Mesenchymal stem cell (in vitro differentiated cells and primary cell): ENCODE measurements around the gene GPR27.

Experiments
- DNase-seq: peaks from one replicate; pipeline ENCODE4 v3.0.0-alpha.2; 2013
- H2AFZ ChIP-seq: one replicate; pipeline ENCODE4 v1.6.1; 2013; ENCODE audit warnings: low read depth, mild to moderate bottlenecking, control low read depth, inconsistent platforms, low read length, moderate library complexity
- H2AK5ac ChIP-seq: 2 replicates; pipeline ENCODE4 v1.6.1; 2013; ENCODE audit warnings: low read length, moderate library complexity, mild to moderate bottlenecking, inconsistent platforms; ENCODE audit not compliant: severe bottlenecking
- H2BK120ac ChIP-seq: one replicate; pipeline ENCODE4 v1.6.1; 2013; ENCODE audit warnings: low read depth, mild to moderate bottlenecking, inconsistent platforms, low read length, moderate library complexity
- H2BK12ac ChIP-seq, 2 experiments: one replicate each; pipeline ENCODE4 v1.6.1; 2013; ENCODE audit warnings: inconsistent platforms in 2 of 2, low read length in 2 of 2, mild to moderate bottlenecking in 2 of 2, moderate library complexity in 2 of 2, control low read depth in 1 of 2
- H2BK15ac ChIP-seq: one replicate; pipeline ENCODE4 v1.6.1; 2013; ENCODE audit warnings: mild to moderate bottlenecking, low read depth, inconsistent platforms; ENCODE audit not compliant: poor library complexity, severe bottlenecking
- H2BK5ac ChIP-seq: 2 replicates; pipeline ENCODE4 v1.6.1; 2013; ENCODE audit warnings: low read depth, mild to moderate bottlenecking, low read length, control low read depth, inconsistent platforms; ENCODE audit not compliant: poor library complexity, severe bottlenecking
- H3K14ac ChIP-seq, 2 experiments: one replicate each; pipeline ENCODE4 v1.6.1; 2013; ENCODE audit warnings: inconsistent platforms in 2 of 2, low read length in 2 of 2, control low read depth in 1 of 2, mild to moderate bottlenecking in 1 of 2, moderate library complexity in 1 of 2
- H3K18ac ChIP-seq, 2 experiments: one replicate each; pipeline ENCODE4 v1.6.1; 2013; ENCODE audit warnings: inconsistent platforms in 2 of 2, low read length in 2 of 2, control low read depth in 1 of 2, low read depth in 1 of 2, mild to moderate bottlenecking in 1 of 2
- H3K23ac ChIP-seq, 2 experiments: one replicate each; pipeline ENCODE4 v1.6.1; 2013; ENCODE audit warnings: inconsistent platforms in 2 of 2, low read length in 2 of 2, mild to moderate bottlenecking in 2 of 2, moderate library complexity in 2 of 2, control low read depth in 1 of 2
- H3K27ac ChIP-seq: 2 replicates; pipeline ENCODE4 v1.5.1; 2013; ENCODE audit warnings: mild to moderate bottlenecking, moderate library complexity, low read length, control low read depth, inconsistent platforms; ENCODE audit not compliant: poor library complexity, severe bottlenecking
- H3K27me3 ChIP-seq, 2 experiments: 2 replicates each; pipeline versions ENCODE4 v1.6.1 to v1.7.0; 2013; ENCODE audit warnings: low read length in 2 of 2, mild to moderate bottlenecking in 2 of 2, moderate library complexity in 2 of 2, control low read depth in 1 of 2, inconsistent platforms in 1 of 2; ENCODE audit not compliant: control insufficient read depth in 1 of 2, insufficient read depth in 1 of 2
- H3K36me3 ChIP-seq, 2 experiments: 2 replicates each; pipeline versions ENCODE4 v1.6.1 to v1.7.0; 2013; ENCODE audit warnings: low read length in 2 of 2, control low read depth in 1 of 2, inconsistent platforms in 1 of 2, low read depth in 1 of 2, mild to moderate bottlenecking in 1 of 2; ENCODE audit not compliant: insufficient read depth in 2 of 2, control insufficient read depth in 1 of 2
- H3K4ac ChIP-seq, 2 experiments: one replicate each; pipeline ENCODE4 v1.6.1; 2013; ENCODE audit warnings: inconsistent platforms in 2 of 2, low read length in 2 of 2, mild to moderate bottlenecking in 2 of 2, moderate library complexity in 2 of 2, control low read depth in 1 of 2, low read depth in 1 of 2
- H3K4me1 ChIP-seq: 2 replicates; pipeline ENCODE4 v1.6.1; 2013; ENCODE audit warnings: low read depth, low read length, control low read depth; ENCODE audit not compliant: control insufficient read depth, insufficient read depth
- H3K4me2 ChIP-seq: 2 replicates; pipeline ENCODE4 v1.6.1; 2013; ENCODE audit warnings: low read length, mild to moderate bottlenecking, inconsistent platforms; ENCODE audit not compliant: poor library complexity, severe bottlenecking
- H3K4me3 ChIP-seq, 2 experiments: 2 replicates each; pipeline versions ENCODE4 v1.5.1 to v1.7.0; 2013; ENCODE audit warnings: low read length in 2 of 2, mild to moderate bottlenecking in 2 of 2, control low read depth in 1 of 2, low read depth in 1 of 2; ENCODE audit not compliant: insufficient read depth in 1 of 2
- H3K79me1 ChIP-seq: replicated peaks from 2 replicates; pipeline ENCODE4 v1.6.1; 2013; ENCODE audit warnings: mild to moderate bottlenecking, control low read depth, low read length, inconsistent platforms; ENCODE audit not compliant: poor library complexity, severe bottlenecking
- H3K9ac ChIP-seq: 2 replicates; pipeline ENCODE4 v1.7.0; 2013; ENCODE audit warnings: mild to moderate bottlenecking, low read length, moderate library complexity
- H3K9me3 ChIP-seq: 2 replicates; pipeline ENCODE4 v1.7.0; 2013; ENCODE audit warnings: mild to moderate bottlenecking, low read length; ENCODE audit not compliant: control insufficient read depth
- H4K8ac ChIP-seq: one replicate; pipeline ENCODE4 v1.6.1; 2013; ENCODE audit warnings: inconsistent platforms, mild to moderate bottlenecking, low read length, moderate library complexity
- H4K91ac ChIP-seq: one replicate; pipeline ENCODE4 v1.6.1; 2013; ENCODE audit warnings: mild to moderate bottlenecking, low read length, inconsistent platforms
- WGBS: methylation state at CpG from one replicate; pipeline ENCODE4 v1.1.7; 2013; ENCODE audit warnings: mixed read lengths; 5-methylcytosine and 5-hydroxymethylcytosine counted together

GPR27 gene

GRCh38 chr3:71722693-71723092, 31.0 kb upstream of the GPR27 start:
- peaks cover 10% of the 10 kb centered on the region for H3K4me1 ChIP-seq
- no peak overlapping the region for H3K4ac ChIP-seq
- no peak overlapping the region for H2BK5ac ChIP-seq
- H4K91ac ChIP-seq, result no peak overlapping the region
- H2AK5ac ChIP-seq, result no peak overlapping the region
- no peak overlapping the region for H3K23ac ChIP-seq
- peaks cover 4% of the 10 kb centered on the region for H3K79me1 ChIP-seq
- H3K27me3 ChIP-seq, result peaks cover 4 to 8% of the 10 kb centered on the region in 2 experiments
- H3K4me3 ChIP-seq, result no peak overlapping the region
- H4K8ac ChIP-seq, result no peak overlapping the region
- no peak overlapping the region for H3K4me2 ChIP-seq
- no peak overlapping the region for H2BK120ac ChIP-seq
- H2BK12ac ChIP-seq, result no peak overlapping the region
- H2BK15ac ChIP-seq, result no peak overlapping the region
- no peak for DNase-seq
- no peaks in the 10 kb centered on the region for H3K9me3 ChIP-seq
- WGBS, result 96% methylated on average over 1 of the region's 1 CpG
- H3K36me3 ChIP-seq, result no peaks in the 10 kb centered on the region
- no peak overlapping the region for H3K9ac ChIP-seq
- no peak overlapping the region for H3K18ac ChIP-seq
- H3K27ac ChIP-seq, result no peak overlapping the region
- H2AFZ ChIP-seq, result no peak overlapping the region
- H3K14ac ChIP-seq, result no peak overlapping the region

DNA sequence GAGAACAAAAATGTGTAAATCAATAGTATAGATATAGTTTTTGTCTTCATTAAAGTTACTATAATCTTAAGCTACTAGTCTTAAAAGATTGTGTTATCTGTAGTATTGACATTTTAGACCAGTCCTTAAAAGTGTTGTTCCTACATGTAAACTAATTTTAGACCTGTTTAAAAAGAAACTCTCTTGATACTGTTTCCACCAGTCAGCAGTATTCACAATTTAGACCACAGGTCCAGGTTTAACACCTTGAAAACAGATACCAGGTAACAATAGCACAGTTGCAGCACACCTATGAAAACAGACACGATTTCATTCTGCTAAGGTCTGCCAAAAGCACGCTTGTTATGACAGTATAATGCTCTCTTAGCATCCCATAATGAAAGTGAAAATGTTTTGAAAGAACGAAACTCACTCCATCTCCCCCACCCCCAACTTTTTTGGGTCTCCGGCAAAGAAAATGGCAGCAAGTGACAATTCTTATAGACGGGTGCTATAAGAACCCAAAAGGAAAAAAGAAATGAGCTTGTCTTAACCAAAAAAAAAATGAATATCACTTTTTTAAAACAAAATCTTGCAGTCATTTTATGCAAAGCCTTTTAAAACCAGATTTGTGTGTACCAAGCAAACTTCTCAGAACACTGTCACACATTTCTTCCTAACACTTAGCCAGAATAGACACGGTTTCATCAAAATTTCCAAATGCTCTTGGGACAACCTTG, 30.0 kb upstream of the GPR27 start:
- no peak overlapping the region for H3K18ac ChIP-seq
- peaks cover 4% of the 10 kb centered on the region for H3K79me1 ChIP-seq
- no peak for DNase-seq
- no peak overlapping the region for H2BK15ac ChIP-seq
- 85% methylated on average over 6 of the region's 6 CpGs for WGBS
- peaks cover 4 to 9% of the 10 kb centered on the region in 2 experiments for H3K27me3 ChIP-seq
- H4K91ac ChIP-seq, result no peak overlapping the region
- H3K4ac ChIP-seq, result no peak overlapping the region
- no peaks in the 10 kb centered on the region for H3K9me3 ChIP-seq
- H3K4me2 ChIP-seq, result no peak overlapping the region
- no peak overlapping the region for H3K27ac ChIP-seq
- H2BK12ac ChIP-seq, result no peak overlapping the region
- H3K36me3 ChIP-seq, result no peaks in the 10 kb centered on the region
- no peak overlapping the region for H3K23ac ChIP-seq
- no peak overlapping the region for H2AFZ ChIP-seq
- H2AK5ac ChIP-seq, result no peak overlapping the region
- no peak overlapping the region for H2BK120ac ChIP-seq
- no peak overlapping the region for H4K8ac ChIP-seq
- no peak overlapping the region for H2BK5ac ChIP-seq
- H3K4me3 ChIP-seq, result peak overlapping the region in 1 of 2 experiments; percentile 93
- H3K4me1 ChIP-seq, result peaks cover 10% of the 10 kb centered on the region
- no peak overlapping the region for H3K14ac ChIP-seq
- peak overlapping the region; percentile 76 for H3K9ac ChIP-seq

- Histone ChIP-seq H2BK12ac (no peak overlapping the region), H2BK120ac (no peak overlapping the region), H2BK5ac (no peak overlapping the region), H2AK5ac (no peak overlapping the region), H3K79me1 (peaks cover 4% of the 10 kb centered on the region), H2AFZ (no peak overlapping the region), H3K27ac (no peak overlapping the region), H3K9me3 (no peaks in the 10 kb centered on the region), H3K36me3 (no peaks in the 10 kb centered on the region), H3K4me1 (peaks cover 10% of the 10 kb centered on the region), H3K4me2 (peak overlapping the region; percentile 88), H3K4ac (no peak overlapping the region), H4K8ac (no peak overlapping the region), H2BK15ac (no peak overlapping the region), H3K27me3 (peaks cover 8 to 14% of the 10 kb centered on the region in 2 experiments), H3K9ac (peak overlapping the region; percentile 76), H4K91ac (no peak overlapping the region), H3K14ac (no peak overlapping the region), H3K4me3 (peak overlapping the region in 1 of 2 experiments; percentile 93), H3K18ac (no peak overlapping the region), H3K23ac (no peak overlapping the region)
- no peak for DNase-seq
Measured at GRCh38 chr3:71724171-71724453, 29.5 kb upstream of the GPR27 start.

DNA sequence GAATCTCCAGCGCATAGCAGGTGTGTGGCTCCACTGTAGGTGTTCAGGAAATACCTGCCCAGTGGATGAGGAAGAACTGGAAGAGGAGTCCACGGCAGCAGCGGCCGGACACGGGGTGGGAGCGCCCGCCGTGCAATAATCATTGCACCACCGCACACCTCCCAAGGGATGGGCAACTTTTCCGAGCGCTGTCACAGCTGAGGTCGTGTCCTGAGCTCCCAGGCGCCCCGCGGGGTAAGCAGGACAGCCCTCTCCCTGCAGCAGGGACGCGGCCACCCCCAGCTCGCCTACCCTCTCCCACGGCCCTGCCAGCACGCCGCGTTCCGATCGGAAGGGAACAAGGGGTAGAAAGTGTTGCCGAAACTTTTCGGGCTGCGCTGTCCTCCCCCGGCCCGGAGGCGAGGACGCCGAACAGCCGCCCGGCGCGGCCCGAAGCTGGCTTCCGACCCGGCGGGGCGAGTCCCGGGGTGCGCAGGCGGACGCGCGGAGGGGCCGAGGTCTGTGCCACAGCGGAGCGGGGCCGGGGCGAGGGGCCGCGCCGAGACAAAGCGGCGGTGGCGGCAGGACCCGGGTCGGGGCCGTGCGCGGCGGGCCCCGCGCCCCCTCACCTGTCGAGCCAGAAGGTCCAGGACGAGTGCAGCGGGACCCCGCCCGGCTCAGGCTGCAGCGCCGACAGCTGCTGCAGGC, 28.9 kb upstream of the GPR27 start:
- Histone ChIP-seq H3K4me3 (peak overlapping the region; percentile 82 to 93), H3K79me1 (peaks cover 4% of the 10 kb centered on the region), H3K27me3 (peaks cover 8 to 16% of the 10 kb centered on the region in 2 experiments), H2AFZ (peak overlapping the region; percentile 96), H3K9ac (peak overlapping the region; percentile 76), H3K4me2 (peak overlapping the region; percentile 88), H2AK5ac (no peak overlapping the region), H3K4me1 (peaks cover 10% of the 10 kb centered on the region), H3K14ac (peak overlapping the region in 1 of 2 experiments; percentile 88), H3K18ac (peak overlapping the region in 1 of 2 experiments; percentile 74), H2BK5ac (no peak overlapping the region), H2BK120ac (no peak overlapping the region), H2BK12ac (peak overlapping the region in 1 of 2 experiments; percentile 56), H4K91ac (no peak overlapping the region), H3K4ac (no peak overlapping the region), H2BK15ac (no peak overlapping the region), H4K8ac (peak overlapping the region; percentile 70), H3K36me3 (no peaks in the 10 kb centered on the region), H3K9me3 (no peaks in the 10 kb centered on the region), H3K27ac (no peak overlapping the region), H3K23ac (peak overlapping the region in 1 of 2 experiments; percentile 97)
- peak; percentile 25 for DNase-seq
- 2% methylated on average over 38 of the region's 73 CpGs for WGBS
